A673 (cell line): ENCODE results near the gene KIF3A.

ENCODE experiments used
- EZH2 ChIP-seq: fragments of 200-600 bp; sonication (generic); IDR thresholded peaks from 2 replicates; pipeline ENCODE4 v1.6.1; 2017; ENCODE audit warnings: borderline replicate concordance, low read depth, mild to moderate bottlenecking, mixed read lengths, antibody characterized with exemption, low read length; ENCODE audit not compliant: poor library complexity, severe bottlenecking
- TF ChIP-seq, protein P1 (sequence below): fragments of 300-800, 200-600 bp; sonication (generic); conservative IDR thresholded peaks from 2 replicates; pipeline ENCODE4 v1.5.1; 2017; ENCODE audit warnings: low read depth, mild to moderate bottlenecking, antibody characterized with exemption, low read length, moderate library complexity, mixed read lengths

DNA sequence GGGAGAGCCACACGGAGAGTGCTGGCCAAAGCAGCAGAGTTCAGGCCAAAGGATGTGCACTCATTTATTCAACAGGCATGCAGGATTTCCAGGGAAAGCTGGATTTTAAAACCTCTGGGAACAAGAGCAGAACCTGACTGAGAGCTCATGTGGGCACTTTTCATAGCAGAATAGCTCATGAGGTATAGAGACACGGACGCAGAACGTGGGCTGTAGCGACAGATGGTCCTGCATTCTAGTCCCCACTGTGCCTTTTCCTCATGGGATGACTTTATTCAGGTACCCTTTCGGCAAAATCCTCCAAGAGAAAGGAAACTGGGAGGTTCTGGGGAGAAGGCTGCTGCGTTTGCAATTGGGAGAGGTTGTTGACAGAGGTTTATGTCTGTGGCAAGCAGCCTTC, 58.2 kb downstream of the KIF3A start:
- TF ChIP-seq, protein P1, sequence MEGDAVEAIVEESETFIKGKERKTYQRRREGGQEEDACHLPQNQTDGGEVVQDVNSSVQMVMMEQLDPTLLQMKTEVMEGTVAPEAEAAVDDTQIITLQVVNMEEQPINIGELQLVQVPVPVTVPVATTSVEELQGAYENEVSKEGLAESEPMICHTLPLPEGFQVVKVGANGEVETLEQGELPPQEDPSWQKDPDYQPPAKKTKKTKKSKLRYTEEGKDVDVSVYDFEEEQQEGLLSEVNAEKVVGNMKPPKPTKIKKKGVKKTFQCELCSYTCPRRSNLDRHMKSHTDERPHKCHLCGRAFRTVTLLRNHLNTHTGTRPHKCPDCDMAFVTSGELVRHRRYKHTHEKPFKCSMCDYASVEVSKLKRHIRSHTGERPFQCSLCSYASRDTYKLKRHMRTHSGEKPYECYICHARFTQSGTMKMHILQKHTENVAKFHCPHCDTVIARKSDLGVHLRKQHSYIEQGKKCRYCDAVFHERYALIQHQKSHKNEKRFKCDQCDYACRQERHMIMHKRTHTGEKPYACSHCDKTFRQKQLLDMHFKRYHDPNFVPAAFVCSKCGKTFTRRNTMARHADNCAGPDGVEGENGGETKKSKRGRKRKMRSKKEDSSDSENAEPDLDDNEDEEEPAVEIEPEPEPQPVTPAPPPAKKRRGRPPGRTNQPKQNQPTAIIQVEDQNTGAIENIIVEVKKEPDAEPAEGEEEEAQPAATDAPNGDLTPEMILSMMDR = no peak
- no peak for TF ChIP-seq EZH2
